ENCODE measurements around the gene WDR54.

DNA sequence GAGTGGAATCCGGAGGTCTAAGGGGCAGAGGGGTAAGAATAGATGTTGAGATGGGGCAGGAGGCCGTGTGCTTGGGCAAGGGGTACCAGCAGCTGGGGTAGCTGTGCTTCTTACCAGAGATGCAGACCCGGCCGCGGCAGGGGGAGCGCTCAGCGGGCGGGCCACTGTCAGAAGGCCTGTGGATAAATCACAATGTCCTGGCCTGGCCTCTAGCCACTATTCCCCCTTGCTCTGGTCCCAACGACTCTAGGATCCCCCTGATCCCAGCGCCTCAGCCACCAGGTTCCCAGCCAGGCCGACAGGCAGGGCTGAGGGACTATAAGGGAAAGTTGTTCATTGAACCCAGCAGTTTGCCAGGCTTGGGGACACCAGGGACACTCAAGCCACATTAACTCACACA is 9.0 kb downstream of the WDR54 start:
- TF ChIP-seq, protein P1, sequence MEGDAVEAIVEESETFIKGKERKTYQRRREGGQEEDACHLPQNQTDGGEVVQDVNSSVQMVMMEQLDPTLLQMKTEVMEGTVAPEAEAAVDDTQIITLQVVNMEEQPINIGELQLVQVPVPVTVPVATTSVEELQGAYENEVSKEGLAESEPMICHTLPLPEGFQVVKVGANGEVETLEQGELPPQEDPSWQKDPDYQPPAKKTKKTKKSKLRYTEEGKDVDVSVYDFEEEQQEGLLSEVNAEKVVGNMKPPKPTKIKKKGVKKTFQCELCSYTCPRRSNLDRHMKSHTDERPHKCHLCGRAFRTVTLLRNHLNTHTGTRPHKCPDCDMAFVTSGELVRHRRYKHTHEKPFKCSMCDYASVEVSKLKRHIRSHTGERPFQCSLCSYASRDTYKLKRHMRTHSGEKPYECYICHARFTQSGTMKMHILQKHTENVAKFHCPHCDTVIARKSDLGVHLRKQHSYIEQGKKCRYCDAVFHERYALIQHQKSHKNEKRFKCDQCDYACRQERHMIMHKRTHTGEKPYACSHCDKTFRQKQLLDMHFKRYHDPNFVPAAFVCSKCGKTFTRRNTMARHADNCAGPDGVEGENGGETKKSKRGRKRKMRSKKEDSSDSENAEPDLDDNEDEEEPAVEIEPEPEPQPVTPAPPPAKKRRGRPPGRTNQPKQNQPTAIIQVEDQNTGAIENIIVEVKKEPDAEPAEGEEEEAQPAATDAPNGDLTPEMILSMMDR (IDR thresholded peaks at IDR 0.05), result no peak
- no peak for TF ChIP-seq POLR2A (IDR thresholded peaks at IDR 0.05)
